GM21390 (cell line): ENCODE data around the gene TSPAN6.

ENCODE experiments used
- ATAC-seq: cut with Tn5 transposase; IDR thresholded peaks from one replicate; pipeline ENCODE4 v1.9.1; 2021; ENCODE audit not compliant: unreplicated experiment

TSPAN6 gene

DNA sequence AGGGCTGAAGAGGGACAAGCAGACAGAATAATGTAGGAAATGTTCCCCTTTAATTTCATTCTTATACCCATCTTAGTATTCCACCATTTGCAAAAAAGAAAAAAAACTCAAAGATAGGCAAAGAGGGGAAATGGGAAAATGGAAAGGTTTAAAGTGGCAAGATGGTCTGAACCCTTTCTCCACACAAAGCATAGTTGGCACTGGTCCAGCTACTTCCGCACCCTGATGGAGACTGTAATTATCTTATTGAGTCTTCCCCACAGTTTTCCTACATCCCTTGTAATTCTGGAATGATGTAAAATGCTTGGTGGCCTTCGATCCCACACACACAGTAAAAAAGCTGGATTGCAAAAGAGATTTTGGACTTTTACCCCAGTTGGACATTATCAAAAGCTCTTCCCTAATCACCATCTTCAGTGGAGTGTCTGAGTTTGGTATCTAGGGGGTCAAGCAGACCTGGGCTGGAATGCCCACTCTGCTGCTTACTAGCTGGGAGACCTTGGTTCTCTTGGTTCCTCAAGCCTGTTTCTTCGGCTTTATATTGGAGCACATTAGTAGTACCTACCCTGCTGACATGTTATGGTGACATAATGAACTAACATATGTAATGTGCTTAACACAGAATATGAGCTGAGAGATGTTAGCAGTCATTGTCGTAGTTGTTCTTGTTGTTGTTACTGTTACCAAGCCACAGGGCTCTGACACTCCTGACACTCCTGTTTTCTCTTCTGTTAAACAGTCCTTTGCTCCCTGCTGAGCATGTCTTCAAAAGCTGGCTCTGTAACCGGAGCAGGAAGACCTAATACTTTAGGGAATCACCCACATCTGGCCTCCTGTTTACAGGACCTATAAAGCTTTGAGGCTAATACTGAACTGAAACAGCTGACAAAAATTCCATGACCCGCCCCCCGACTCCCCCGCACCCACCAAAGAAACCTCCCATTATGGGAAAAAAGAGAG is 12.1 kb upstream of the TSPAN6 start:
- no peak for ATAC-seq

GRCh38 chrX:100647739-100648138 is 11.1 kb upstream of the TSPAN6 start:
- ATAC-seq = no peak

DNA sequence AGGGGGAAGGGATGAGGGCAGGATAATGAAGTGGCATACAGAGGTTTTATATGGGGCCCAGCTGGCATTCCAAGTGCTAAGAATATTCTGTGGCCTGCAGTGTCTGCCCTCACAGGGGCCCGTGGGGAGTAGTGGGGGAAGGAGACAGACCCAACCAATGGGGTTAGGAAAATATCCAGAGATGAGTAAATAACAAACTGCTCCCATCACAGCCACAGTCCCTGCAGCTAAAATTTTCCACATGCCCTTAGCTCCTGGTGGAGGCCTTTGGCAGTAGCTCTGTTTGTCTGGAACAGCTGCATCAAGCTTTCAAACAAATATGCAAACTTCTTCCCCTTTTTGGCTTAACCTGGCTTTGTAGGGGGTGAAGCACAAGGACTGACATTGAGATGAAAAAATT is 10.5 kb upstream of the TSPAN6 start:
- no peak for ATAC-seq

DNA sequence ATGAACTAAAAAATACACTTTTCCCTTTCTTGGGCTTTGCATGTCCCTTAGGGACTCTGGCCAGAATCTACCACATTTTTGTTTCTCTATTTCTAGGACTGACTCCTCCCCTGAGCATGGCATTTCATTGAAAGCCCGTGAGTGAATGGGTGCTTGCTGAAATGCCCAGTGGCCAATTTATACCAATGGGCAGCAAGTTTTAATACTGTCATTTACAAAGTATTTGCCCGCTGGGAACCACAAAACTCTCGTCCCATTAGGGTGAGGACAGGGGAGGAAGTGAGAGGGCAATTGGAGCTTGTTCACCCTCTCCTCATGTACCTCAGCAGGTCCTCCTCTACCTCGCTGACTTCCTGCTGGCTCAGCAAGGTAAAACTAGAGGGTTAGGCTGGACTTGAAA is 8.5 kb upstream of the TSPAN6 start:
- no peak for ATAC-seq

DNA sequence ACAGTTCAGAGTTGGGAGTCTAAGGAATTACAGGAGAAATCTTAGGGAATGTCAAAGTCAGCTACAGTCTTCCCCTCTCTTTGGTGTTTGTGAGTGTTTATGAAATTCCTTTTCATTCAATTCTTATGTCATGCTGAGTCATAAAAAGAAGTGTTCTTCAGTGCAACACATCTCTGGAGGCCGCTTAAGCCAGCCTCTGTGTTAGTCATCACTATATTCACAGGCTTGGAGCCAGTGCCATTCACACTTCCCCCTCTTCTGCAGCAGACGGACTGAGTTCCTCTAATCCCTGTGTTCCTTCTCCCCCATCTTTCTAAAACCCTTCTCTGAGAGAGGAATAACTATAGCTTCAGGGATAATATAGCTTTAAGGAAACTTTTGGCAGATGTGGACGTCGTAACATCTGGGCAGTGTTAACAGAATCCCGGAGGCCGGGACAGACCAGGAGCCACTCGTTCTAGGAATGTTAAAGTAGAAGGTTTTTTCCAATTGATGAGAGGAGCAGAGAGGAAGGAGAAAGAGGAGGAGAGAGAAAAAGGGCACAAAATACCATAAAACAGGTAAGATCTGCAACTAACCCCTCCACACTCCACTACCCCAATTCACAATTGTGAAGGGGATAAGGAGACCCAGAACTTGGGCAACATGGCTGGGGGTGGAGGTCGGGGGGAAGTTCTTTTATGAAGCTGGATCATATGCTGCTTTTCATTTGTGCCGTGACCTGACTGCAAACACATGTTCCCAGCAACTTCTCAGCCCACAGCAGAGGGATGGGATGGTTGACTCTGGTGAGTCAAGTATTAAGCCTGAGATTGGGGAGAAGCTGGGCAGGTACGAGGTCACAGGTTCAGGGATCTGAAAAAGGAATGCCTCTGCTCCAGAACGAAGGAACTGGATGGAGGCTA is 7.6 kb upstream of the TSPAN6 start, which contains the start of gene SRPX2:
TSS of gene SRPX2 (plus strand) at position 244 of the 905 bp plus-strand sequence. CDS start 2,124 bp downstream, outside the sequence.
- peak; percentile 71 for ATAC-seq

GRCh38 chrX:100643212-100643611 is 6.6 kb upstream of the TSPAN6 start:
- ATAC-seq = no peak

DNA sequence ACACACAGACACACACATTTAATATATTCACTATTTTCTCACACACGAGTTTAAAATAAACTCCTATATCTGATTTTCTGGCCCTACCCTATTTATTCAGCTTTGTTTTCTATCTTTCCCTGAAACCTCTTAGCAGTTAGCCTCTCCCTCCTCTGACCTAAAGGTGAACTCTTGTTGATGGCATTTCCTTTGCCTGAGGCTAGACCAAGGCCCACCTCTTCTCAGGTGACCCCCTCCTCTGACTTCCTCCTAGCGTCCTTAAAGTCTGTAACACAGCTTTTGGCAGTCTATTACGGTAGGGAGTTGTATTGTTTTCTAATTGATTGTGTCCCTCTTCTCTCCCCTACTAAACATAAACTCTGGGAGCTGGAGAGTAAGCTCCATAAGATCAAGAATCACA is 5.7 kb upstream of the TSPAN6 start:
- no peak for ATAC-seq

- ATAC-seq = no peak
These were observed 651 bp downstream of the TSPAN6 start for GRCh38 chrX:100635989-100636320.

DNA sequence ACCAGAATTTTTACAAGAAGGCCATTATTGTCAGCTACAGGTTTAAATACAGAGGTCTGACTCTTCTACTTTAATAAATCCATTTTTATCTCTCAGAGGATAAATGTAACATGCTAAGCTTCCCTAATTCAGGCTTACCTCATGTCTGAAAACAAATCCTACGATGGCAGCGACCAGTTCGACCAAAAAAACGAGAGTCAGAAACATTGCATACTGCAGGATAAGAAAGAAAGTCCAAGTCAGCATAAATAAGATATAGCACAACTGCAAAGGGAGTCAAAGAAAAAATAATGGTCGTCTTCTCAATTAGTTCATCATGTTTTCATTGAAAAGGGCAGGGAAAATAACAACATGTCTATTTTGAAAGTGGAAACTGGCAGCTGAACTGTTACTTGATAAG is 1.6 kb downstream of the TSPAN6 start:
- ATAC-seq = no peak

GRCh38 chrX:100625985-100626491 is 10.6 kb downstream of the TSPAN6 start:
- ATAC-seq = peak; percentile 98

DNA sequence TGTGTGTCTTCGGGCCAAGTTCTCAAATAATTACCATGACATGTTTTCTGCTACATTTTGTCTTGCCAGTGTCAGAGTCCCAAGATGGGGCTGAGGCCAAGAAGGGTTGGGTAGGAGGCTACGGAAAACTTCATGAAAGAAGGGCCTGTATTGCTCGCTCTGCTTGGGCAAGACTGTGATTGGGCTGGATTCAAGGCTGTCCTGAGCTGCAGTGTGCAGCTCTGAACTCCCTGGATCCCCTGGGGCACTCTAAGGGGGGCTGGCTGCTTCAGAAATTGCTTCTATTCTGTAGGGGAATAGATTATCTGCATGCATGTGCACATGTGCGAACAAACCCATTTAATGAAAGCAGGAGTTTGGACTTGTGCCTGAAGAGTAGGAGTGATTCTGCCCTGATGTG is 13.6 kb downstream of the TSPAN6 start:
- no peak for ATAC-seq

DNA sequence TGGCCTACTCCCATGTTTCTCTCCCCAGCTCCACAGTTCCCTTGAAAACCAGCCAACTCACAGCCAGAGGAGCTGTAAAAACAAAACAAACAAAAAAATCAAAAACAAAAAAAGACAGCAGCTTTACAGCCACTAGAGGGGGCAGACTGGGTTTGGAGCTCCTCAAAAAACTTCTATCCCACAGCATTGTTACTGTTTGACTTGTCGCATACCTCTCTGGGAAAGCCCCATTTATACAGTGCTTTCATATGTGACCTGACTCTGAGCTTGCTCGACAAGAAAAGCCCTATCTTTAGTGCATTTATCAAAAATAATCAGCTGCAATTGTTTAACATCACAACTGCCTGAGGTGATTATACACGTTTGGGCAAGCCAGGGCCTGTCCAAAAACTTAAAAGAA is 21.6 kb downstream of the TSPAN6 start:
- ATAC-seq = peak; percentile 97

DNA sequence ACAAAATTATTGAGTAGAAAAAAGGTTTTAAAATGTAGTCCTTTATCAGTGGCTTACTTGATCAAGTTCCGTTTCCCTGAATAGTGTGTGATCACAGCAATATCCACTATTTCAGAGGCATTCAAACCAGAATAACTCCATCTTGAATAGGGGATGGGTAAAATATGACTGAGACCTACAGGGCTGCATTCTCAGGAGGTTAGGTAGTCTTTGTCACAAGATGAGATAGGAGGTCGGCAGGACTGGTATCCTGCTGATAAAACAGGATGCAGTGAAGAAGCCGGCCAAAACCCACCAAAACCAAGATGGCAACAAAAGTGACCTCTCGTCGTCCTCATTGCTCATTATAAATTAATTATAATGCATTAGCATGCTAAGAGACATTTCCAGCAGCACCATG is 24.7 kb downstream of the TSPAN6 start:
- no peak for ATAC-seq

DNA sequence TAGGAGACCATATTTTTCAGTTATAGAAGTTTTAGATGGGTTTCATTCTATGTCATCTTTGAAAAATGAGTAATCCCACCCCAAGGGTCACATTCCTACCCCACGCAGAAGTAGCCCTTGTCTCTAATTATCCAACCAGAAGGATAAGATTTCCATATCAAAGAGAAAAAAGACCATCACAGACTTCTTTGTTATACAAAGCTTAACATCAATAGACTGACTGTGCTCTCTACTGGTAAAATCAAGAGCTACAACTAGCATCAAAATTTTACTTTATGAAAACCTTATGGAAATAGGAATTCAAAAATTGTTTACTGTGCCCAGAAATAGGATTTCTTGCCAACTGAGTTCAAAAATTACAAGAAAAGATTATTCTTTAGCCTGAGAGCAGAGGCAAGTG is 27.0 kb downstream of the TSPAN6 start:
- no peak for ATAC-seq

GRCh38 chrX:100606753-100607152 is 29.9 kb downstream of the TSPAN6 start:
- ATAC-seq = no peak

- ATAC-seq = no peak
These were observed 35.8 kb downstream of the TSPAN6 start for GRCh38 chrX:100600758-100601157.

DNA sequence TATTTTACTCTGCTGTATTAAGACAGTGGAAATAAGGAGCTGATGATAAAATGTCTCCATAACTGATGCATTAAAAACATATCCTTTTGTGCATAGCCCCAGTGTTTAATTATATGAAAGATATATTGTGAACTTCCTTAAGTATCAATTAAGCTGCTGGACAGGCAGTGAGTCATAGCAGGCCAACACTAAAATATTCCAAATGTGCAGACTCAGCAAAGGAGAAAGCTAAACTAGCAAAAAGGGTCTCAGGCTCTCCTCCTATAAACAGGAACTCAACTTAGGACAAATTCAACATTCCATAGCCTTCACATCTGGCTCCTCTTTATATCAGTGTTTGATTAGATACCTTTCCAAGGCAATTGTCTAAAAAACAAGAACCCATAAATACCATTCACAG is 36.3 kb downstream of the TSPAN6 start:
- ATAC-seq = no peak

DNA sequence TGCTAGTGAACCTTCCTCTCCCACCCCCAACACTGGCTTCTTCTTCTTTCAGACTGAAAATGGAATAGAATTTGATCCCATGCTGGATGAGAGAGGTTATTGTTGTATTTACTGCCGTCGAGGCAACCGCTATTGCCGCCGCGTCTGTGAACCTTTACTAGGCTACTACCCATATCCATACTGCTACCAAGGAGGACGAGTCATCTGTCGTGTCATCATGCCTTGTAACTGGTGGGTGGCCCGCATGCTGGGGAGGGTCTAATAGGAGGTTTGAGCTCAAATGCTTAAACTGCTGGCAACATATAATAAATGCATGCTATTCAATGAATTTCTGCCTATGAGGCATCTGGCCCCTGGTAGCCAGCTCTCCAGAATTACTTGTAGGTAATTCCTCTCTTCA is 37.1 kb downstream of the TSPAN6 start:
- ATAC-seq = no peak

- ATAC-seq = no peak
These were observed 40.0 kb downstream of the TSPAN6 start for GRCh38 chrX:100596601-100597000.

DNA sequence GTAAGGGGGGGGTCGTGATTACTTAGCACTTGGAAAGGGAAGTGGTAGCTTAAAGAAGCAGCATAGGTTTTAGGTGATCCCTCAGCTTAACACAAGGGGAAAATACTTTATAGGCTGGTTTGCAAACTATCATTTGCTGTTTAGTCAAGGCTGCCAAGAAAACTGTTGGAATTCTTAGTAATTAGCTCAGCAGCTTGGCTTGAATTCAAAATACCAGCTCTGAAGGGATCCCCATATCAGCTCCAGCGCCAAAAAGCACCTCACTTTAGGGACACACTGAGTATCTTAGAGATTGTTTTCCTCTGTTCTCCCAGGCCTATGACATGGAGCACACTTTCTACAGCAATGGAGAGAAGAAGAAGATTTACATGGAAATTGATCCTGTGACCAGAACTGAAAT is 43.0 kb downstream of the TSPAN6 start:
- no peak for ATAC-seq

- ATAC-seq = no peak
These were observed 43.5 kb downstream of the TSPAN6 start for GRCh38 chrX:100593126-100593525.
